Activated CD8-positive, alpha-beta memory T cell treated with anti-CD3 and anti-CD28 coated beads, Interleukin-2, amount 50 U/mL, for 24 hours (primary cell): ENCODE measurements around the gene FRG2C.
"Not testable (repeated sequence)": the region's sequence is repeated elsewhere in the genome, so short reads cannot be mapped to it uniquely, and the experiment has no call there.

ENCODE experiments used
- DNase-seq: peaks from one replicate; pipeline ENCODE4 v3.0.0-alpha.2; 2020; ENCODE audit errors: extremely low read depth

Gene FRG2C

GRCh38 chr3:75669348-75670297 lies 5.5 kb downstream of the FRG2C start:
- DNase-seq: not testable (repeated sequence)

GRCh38 chr3:75670298-75671286 lies 6.5 kb downstream of the FRG2C start:
- DNase-seq: not testable (repeated sequence)

- not testable (repeated sequence) for DNase-seq
These were observed 7.4 kb downstream of the FRG2C start for GRCh38 chr3:75671287-75672139.

- DNase-seq: not testable (repeated sequence)
These were observed 8.1 kb downstream of the FRG2C start for GRCh38 chr3:75672140-75672775.

GRCh38 chr3:75683965-75684364 lies 19.8 kb downstream of the FRG2C start:
- DNase-seq: not testable (repeated sequence)

- no peak for DNase-seq
These were observed 23.2 kb downstream of the FRG2C start for GRCh38 chr3:75687323-75687722.

GRCh38 chr3:75692061-75692460 lies 27.9 kb downstream of the FRG2C start:
- no peak for DNase-seq
